ENCODE measurements around the gene NUFIP1.
A peak's percentile ranks its signal among the peaks of the same experiment; 100 is the strongest.

NUFIP1 gene

DNA sequence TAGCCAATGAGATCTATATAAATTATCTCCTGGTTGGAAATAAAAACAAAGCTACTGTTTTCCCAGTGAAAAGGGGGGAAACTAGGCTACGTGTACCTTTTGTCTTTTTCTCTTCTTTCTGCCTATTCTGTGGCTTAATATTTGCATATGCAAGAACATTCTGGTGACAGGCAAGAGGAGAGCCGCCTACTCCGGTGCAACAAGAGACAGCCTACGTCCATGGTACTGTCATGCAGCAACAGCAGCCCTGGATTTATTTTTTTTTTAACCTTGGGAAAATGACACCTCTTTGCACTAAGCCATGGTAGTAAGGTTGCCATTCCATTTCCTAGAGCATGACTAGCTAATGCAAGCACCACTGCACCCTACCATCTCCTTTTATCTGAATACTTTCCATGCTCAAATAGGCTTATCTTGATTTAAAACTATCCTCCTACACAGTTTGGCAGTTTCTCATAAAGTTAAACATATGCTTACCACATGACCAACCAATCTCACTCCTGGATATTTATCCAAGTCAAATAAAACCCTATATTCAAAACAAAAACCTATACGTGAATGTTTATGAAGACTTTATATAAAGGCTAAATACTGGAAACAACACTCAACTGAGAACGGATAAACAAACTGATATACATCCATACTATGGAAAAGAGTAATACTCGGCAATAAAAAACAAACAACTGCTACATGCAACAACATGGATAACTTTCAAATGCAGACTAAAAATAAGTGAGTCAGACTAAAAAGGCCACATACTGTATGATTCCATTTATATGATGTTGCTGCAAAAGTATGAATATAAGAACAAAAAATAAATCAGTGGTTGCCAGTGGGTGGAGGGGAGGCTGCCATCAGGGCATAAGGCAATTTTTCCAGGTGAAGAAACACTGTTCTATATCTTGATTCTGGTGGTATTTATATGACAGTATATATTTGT lies 17.3 kb downstream of the NUFIP1 start:
- Histone ChIP-seq H3K4me3 (ENCODE audit: low read length in 2 of 2) (no peak overlapping the region), H2AFZ (ENCODE audit: low read length) (no peak overlapping the region), H3K23ac (ENCODE audit: low read depth, low read length, poor library complexity) (no peak overlapping the region), H3K4me2 (ENCODE audit: insufficient read depth, low read length, poor library complexity, severe bottlenecking) (no peak overlapping the region), H2BK15ac (ENCODE audit: low read length) (no peak overlapping the region), H3K14ac (ENCODE audit: low read length) (no peak overlapping the region), H2BK12ac (ENCODE audit: low read length) (no peak overlapping the region), H3K27ac (replicated peaks; ENCODE audit: low read length) (no peak overlapping the region), H3K9me3 (replicated peaks in 1 of 2; ENCODE audit: control insufficient read depth in 2 of 2, insufficient read depth in 1 of 2, low read depth in 1 of 2, low read length in 2 of 2) (no peaks in the 10 kb centered on the region), H4K91ac (ENCODE audit: low read depth, low read length, poor library complexity) (no peak overlapping the region), H2AK5ac (ENCODE audit: low read depth, low read length) (no peak overlapping the region), H3K27me3 (ENCODE audit: control insufficient read depth in 3 of 3, insufficient read depth in 3 of 3, low read depth in 1 of 3, low read length in 3 of 3) (no peaks in the 10 kb centered on the region), H2BK120ac (ENCODE audit: low read depth, low read length) (no peak overlapping the region), H4K8ac (ENCODE audit: low read depth, low read length) (no peak overlapping the region), H3K36me3 (replicated peaks in 1 of 2; ENCODE audit: control insufficient read depth in 2 of 2, insufficient read depth in 2 of 2, low read length in 2 of 2) (peaks cover 4 to 79% of the 10 kb centered on the region in 2 donors), H3K18ac (ENCODE audit: low read length) (no peak overlapping the region), H3K4ac (ENCODE audit: low read length) (no peak overlapping the region), H3K9ac (ENCODE audit: low read depth, low read length, poor library complexity) (no peak overlapping the region), H2BK5ac (ENCODE audit: low read length) (no peak overlapping the region), H3K79me1 (ENCODE audit: low read depth, low read length) (no peaks in the 10 kb centered on the region), H3K4me1 (ENCODE audit: control insufficient read depth in 2 of 2, insufficient read depth in 1 of 2, low read depth in 1 of 2, low read length in 2 of 2) (peaks cover 2 to 3% of the 10 kb centered on the region in 2 donors)
- no peak for DNase-seq (ENCODE audit: low spot score)
- WGBS, 2 donors (ENCODE audit: extremely low coverage in 2 of 2, insufficient read length in 2 of 2, insufficient replicate concordance in 1 of 2), result no CpG with 5 or more reads among the region's 7 CpGs

DNA sequence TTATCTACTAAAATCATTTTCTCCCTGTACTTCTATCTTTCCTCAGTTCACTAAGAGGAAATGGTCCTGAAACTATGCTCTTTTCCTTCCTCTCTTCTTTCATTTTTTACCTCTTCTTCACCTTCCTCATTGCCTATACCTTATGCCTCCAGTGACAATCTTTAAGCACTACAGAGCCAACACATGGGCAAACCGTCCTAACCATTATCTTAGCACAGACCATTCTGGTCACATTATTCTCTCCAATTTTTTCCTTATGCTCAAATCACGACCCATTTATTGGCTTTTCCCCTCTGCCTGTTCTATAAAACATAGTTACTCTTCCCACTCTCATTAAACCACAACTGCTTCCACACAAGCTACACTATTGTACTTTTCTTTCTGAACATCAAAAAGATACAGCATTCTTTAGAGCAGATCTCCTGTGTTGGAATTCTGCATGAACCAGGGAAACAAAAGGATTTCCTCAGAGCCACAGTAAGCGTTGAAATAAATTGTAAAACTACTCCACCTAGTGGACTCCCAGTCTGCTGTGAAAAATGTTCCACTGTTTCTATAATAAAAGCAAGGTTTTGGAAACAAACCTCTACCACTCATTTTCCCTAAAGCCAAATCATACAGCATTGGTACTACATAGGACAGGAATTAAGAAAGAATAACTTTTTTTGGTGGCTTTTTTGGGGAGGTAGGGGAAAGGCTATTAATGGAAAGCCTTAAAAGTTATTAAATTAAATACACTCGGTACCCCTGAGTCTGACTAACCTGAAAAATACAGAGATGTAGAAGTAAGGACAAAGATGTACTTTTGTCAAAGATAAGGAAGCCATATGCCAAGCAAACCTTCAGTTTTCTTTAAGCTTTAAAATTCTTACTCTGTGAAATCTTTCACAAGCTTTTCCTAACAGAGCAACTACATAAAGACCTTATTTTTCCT lies 19.5 kb downstream of the NUFIP1 start:
- peak; percentile 57 for DNase-seq (ENCODE audit: low spot score)
- WGBS, 2 donors (ENCODE audit: extremely low coverage in 2 of 2, insufficient read length in 2 of 2, insufficient replicate concordance in 1 of 2), result no CpG with 5 or more reads among the region's 4 CpGs

DNA sequence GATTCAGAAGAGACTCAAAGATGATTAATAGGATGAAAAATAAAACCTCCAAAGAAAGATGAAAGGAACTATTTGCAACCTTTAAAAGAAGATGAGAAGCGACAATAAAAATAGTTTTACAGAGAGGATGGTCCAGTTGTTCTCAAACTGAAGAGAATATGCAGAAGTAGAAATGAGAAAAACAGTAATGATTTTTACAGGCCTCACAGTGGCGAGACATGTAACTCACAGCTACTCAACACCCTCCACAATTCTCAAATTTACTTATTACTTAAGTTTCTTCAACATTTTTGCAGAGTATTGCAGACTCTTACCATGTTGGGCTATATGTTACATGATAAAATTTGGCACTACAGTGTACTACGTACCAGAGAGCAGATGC lies 20.8 kb downstream of the NUFIP1 start:
- Histone ChIP-seq H3K27me3 (ENCODE audit: control insufficient read depth in 3 of 3, insufficient read depth in 3 of 3, low read depth in 1 of 3, low read length in 3 of 3) (no peaks in the 10 kb centered on the region), H2AK5ac (ENCODE audit: low read depth, low read length) (no peak overlapping the region), H3K4ac (ENCODE audit: low read length) (no peak overlapping the region), H3K79me1 (ENCODE audit: low read depth, low read length) (no peaks in the 10 kb centered on the region), H3K36me3 (replicated peaks in 1 of 2; ENCODE audit: control insufficient read depth in 2 of 2, insufficient read depth in 2 of 2, low read length in 2 of 2) (peaks cover 9 to 78% of the 10 kb centered on the region in 2 donors), H3K4me2 (ENCODE audit: insufficient read depth, low read length, poor library complexity, severe bottlenecking) (no peak overlapping the region), H3K9me3 (replicated peaks in 1 of 2; ENCODE audit: control insufficient read depth in 2 of 2, insufficient read depth in 1 of 2, low read depth in 1 of 2, low read length in 2 of 2) (peaks cover 0 to 10% of the 10 kb centered on the region in 2 donors), H2BK5ac (ENCODE audit: low read length) (no peak overlapping the region), H3K14ac (ENCODE audit: low read length) (no peak overlapping the region), H2BK15ac (ENCODE audit: low read length) (no peak overlapping the region), H3K9ac (ENCODE audit: low read depth, low read length, poor library complexity) (no peak overlapping the region), H4K91ac (ENCODE audit: low read depth, low read length, poor library complexity) (no peak overlapping the region), H2BK12ac (ENCODE audit: low read length) (no peak overlapping the region), H3K27ac (replicated peaks; ENCODE audit: low read length) (no peak overlapping the region), H3K4me3 (ENCODE audit: low read length in 2 of 2) (no peak overlapping the region), H2AFZ (ENCODE audit: low read length) (no peak overlapping the region), H3K4me1 (ENCODE audit: control insufficient read depth in 2 of 2, insufficient read depth in 1 of 2, low read depth in 1 of 2, low read length in 2 of 2) (peaks cover 2 to 3% of the 10 kb centered on the region in 2 donors), H2BK120ac (ENCODE audit: low read depth, low read length) (no peak overlapping the region), H4K8ac (ENCODE audit: low read depth, low read length) (no peak overlapping the region), H3K18ac (ENCODE audit: low read length) (no peak overlapping the region), H3K23ac (ENCODE audit: low read depth, low read length, poor library complexity) (no peak overlapping the region)
- WGBS, 2 donors (ENCODE audit: extremely low coverage in 2 of 2, insufficient read length in 2 of 2, insufficient replicate concordance in 1 of 2), result no CpG with 5 or more reads among the region's 3 CpGs
- DNase-seq (ENCODE audit: low spot score), result no peak

More for the DNA sequence above, 19.5 kb downstream of the NUFIP1 start:
- Histone ChIP-seq H3K4me2 (ENCODE audit: insufficient read depth, low read length, poor library complexity, severe bottlenecking) (no peak overlapping the region), H3K4me3 (ENCODE audit: low read length in 2 of 2) (no peak overlapping the region), H4K8ac (ENCODE audit: low read depth, low read length) (no peak overlapping the region), H3K9me3 (replicated peaks in 1 of 2; ENCODE audit: control insufficient read depth in 2 of 2, insufficient read depth in 1 of 2, low read depth in 1 of 2, low read length in 2 of 2) (no peaks in the 10 kb centered on the region), H4K91ac (ENCODE audit: low read depth, low read length, poor library complexity) (no peak overlapping the region), H2AK5ac (ENCODE audit: low read depth, low read length) (no peak overlapping the region), H3K27ac (replicated peaks; ENCODE audit: low read length) (no peak overlapping the region), H2AFZ (ENCODE audit: low read length) (peak overlapping the region; percentile 50), H3K4ac (ENCODE audit: low read length) (no peak overlapping the region), H3K36me3 (replicated peaks in 1 of 2; ENCODE audit: control insufficient read depth in 2 of 2, insufficient read depth in 2 of 2, low read length in 2 of 2) (peaks cover 5 to 78% of the 10 kb centered on the region in 2 donors), H3K79me1 (ENCODE audit: low read depth, low read length) (no peaks in the 10 kb centered on the region), H3K27me3 (ENCODE audit: control insufficient read depth in 3 of 3, insufficient read depth in 3 of 3, low read depth in 1 of 3, low read length in 3 of 3) (no peaks in the 10 kb centered on the region), H3K18ac (ENCODE audit: low read length) (no peak overlapping the region), H2BK12ac (ENCODE audit: low read length) (no peak overlapping the region), H2BK15ac (ENCODE audit: low read length) (no peak overlapping the region), H3K4me1 (ENCODE audit: control insufficient read depth in 2 of 2, insufficient read depth in 1 of 2, low read depth in 1 of 2, low read length in 2 of 2) (peaks cover 2 to 3% of the 10 kb centered on the region in 2 donors), H3K14ac (ENCODE audit: low read length) (no peak overlapping the region), H2BK120ac (ENCODE audit: low read depth, low read length) (no peak overlapping the region), H3K9ac (ENCODE audit: low read depth, low read length, poor library complexity) (no peak overlapping the region), H3K23ac (ENCODE audit: low read depth, low read length, poor library complexity) (no peak overlapping the region), H2BK5ac (ENCODE audit: low read length) (no peak overlapping the region)
